MM.1S (cell line): ENCODE results near the gene RPP21.
"Not testable (repeated sequence)": the region's sequence is repeated elsewhere in the genome, so short reads cannot be mapped to it uniquely, and the experiment has no call there.

Source experiments
- DNase-seq: peaks from one replicate; pipeline ENCODE4 v3.0.0-alpha.2; 2015
- H2AFZ ChIP-seq: fragments of 300-600 bp; sonication (generic); 2 replicates; pipeline ENCODE4 v1.6.0; 2016; ENCODE audit warnings: antibody characterized with exemption, low read length
- H3F3A ChIP-seq: fragments of 300-600 bp; sonication (generic); 2 replicates; pipeline ENCODE4 v1.6.1; 2016; ENCODE audit warnings: mild to moderate bottlenecking, antibody characterized with exemption, low read length, moderate library complexity, mixed read lengths; ENCODE audit not compliant: insufficient read depth
- H3K27ac ChIP-seq: fragments of 300-600 bp; sonication (generic); 2 replicates; pipeline ENCODE4 v1.5.1; 2016; ENCODE audit warnings: mild to moderate bottlenecking, low read length
- H3K27me3 ChIP-seq: fragments of 300-600 bp; sonication (generic); replicated peaks from 2 replicates; pipeline ENCODE4 v1.6.0; 2016; ENCODE audit warnings: low read length; ENCODE audit not compliant: insufficient read depth
- H3K36me3 ChIP-seq: fragments of 300-600 bp; sonication (generic); replicated peaks from 2 replicates; pipeline ENCODE4 v1.6.1; 2016; ENCODE audit warnings: mild to moderate bottlenecking, low read length, mixed read lengths; ENCODE audit not compliant: insufficient read depth
- H3K4me1 ChIP-seq: fragments of 300-600 bp; sonication (generic); 2 replicates; pipeline ENCODE4 v1.6.1; 2016; ENCODE audit warnings: low read length, mixed read lengths
- H3K4me2 ChIP-seq: fragments of 300-600 bp; sonication (generic); 2 replicates; pipeline ENCODE4 v1.6.0; 2016; ENCODE audit warnings: low read depth, low read length
- H3K4me3 ChIP-seq: fragments of 300-600 bp; sonication (generic); 2 replicates; pipeline ENCODE4 v1.5.1; 2016; ENCODE audit warnings: low read length, mixed read lengths
- H3K79me2 ChIP-seq: fragments of 300-600 bp; sonication (generic); 2 replicates; pipeline ENCODE4 v1.6.1; 2016; ENCODE audit warnings: mixed run types, low read length, mixed read lengths
- H3K9ac ChIP-seq: fragments of 300-600 bp; sonication (generic); 2 replicates; pipeline ENCODE4 v1.6.1; 2016; ENCODE audit warnings: low read length, mixed read lengths
- H3K9me2 ChIP-seq: fragments of 300-600 bp; sonication (generic); replicated peaks from 2 replicates; pipeline ENCODE4 v1.6.1; 2016; ENCODE audit warnings: mild to moderate bottlenecking, low read length, mixed read lengths; ENCODE audit not compliant: insufficient read depth
- H3K9me3 ChIP-seq: fragments of 300-600 bp; sonication (generic); replicated peaks from 2 replicates; pipeline ENCODE4 v1.6.1; 2016; ENCODE audit warnings: mild to moderate bottlenecking, low read length, mixed read lengths; ENCODE audit not compliant: insufficient read depth
- H4K20me1 ChIP-seq: fragments of 300-600 bp; sonication (generic); 2 replicates; pipeline ENCODE4 v1.6.1; 2016; ENCODE audit warnings: mild to moderate bottlenecking, low read length, moderate library complexity, mixed read lengths; ENCODE audit not compliant: insufficient read depth
- CTCF ChIP-seq: fragments of 300-600 bp; sonication (generic); IDR thresholded peaks from 2 replicates; pipeline ENCODE4 v1.5.1; 2016; ENCODE audit warnings: antibody characterized with exemption, low read length, mixed read lengths
- EZH2 ChIP-seq: fragments of 300-600 bp; sonication (generic); optimal IDR thresholded peaks from 2 replicates; pipeline ENCODE3; 2017; ENCODE audit warnings: low read depth, mild to moderate bottlenecking, antibody characterized with exemption, low read length, mixed read lengths
- EZH2phosphoT487 ChIP-seq: fragments of 300-600 bp; sonication (generic); IDR thresholded peaks from 2 replicates; pipeline ENCODE4 v1.6.1; 2018; ENCODE audit warnings: antibody characterized with exemption, low read length

RPP21 gene

DNA sequence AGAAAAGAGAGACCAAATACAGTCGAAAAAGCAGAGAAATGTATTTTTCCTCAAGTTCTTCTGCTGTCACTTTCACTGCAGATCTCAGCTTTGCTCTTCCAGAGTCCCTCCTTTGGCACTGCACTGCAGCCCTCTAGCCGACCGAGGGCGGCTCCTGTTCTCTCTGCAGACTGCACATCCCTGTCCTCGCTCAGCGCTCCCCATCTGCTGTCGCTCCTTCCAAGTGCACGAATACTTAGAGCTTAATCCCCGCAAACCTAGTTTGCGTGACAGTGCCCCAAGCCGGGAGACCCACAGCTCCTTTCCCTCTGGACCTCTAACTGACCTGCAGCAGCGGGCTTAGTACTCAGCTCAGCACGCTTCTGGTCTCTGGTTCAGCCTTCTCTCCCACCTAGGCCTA lies 15.2 kb downstream of the RPP21 start:
- H3K9ac ChIP-seq = no peak overlapping the region
- H4K20me1 ChIP-seq = no peaks in the 10 kb centered on the region
- no peaks in the 10 kb centered on the region for H3K9me3 ChIP-seq
- no peak for TF ChIP-seq EZH2phosphoT487
- no peak for TF ChIP-seq EZH2
- TF ChIP-seq CTCF = no peak
- DNase-seq = no peak
- no peaks in the 10 kb centered on the region for H3K36me3 ChIP-seq
- H3K27ac ChIP-seq = no peak overlapping the region
- no peaks in the 10 kb centered on the region for H3K79me2 ChIP-seq
- H3K9me2 ChIP-seq = no peaks in the 10 kb centered on the region
- no peak overlapping the region for H2AFZ ChIP-seq
- no peaks in the 10 kb centered on the region for H3F3A ChIP-seq
- no peak overlapping the region for H3K4me3 ChIP-seq
- H3K4me1 ChIP-seq = no peaks in the 10 kb centered on the region
- H3K27me3 ChIP-seq = peaks cover 37% of the 10 kb centered on the region
- H3K4me2 ChIP-seq = no peak overlapping the region

DNA sequence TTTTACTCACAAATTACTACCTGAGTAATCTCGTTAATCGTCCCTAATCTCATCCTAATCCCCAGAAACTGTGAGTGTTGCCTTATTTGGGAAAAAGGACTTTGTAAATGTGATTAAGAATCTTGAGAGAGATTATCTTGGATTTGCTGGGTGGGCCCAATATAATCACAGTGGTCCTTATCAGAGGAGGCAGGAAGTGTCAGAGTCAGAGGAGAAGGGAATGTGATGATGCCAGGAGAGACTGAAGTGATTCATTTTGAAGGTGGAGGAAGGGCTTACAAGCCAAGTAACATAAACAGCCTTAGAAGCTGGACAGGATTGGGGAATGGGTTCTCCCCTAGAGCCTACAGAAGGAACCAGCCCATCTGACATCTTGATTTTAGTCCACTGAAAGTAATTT lies 16.7 kb downstream of the RPP21 start:
- Histone ChIP-seq H3K4me1 (no peaks in the 10 kb centered on the region), H3K9ac (no peak overlapping the region), H3K9me2 (no peaks in the 10 kb centered on the region), H3K27me3 (peaks cover 32% of the 10 kb centered on the region), H3K36me3 (no peaks in the 10 kb centered on the region), H3K4me3 (no peak overlapping the region), H3K4me2 (no peak overlapping the region), H2AFZ (no peak overlapping the region), H3K27ac (no peak overlapping the region), H3K9me3 (no peaks in the 10 kb centered on the region), H3F3A (no peaks in the 10 kb centered on the region), H4K20me1 (no peaks in the 10 kb centered on the region), H3K79me2 (no peaks in the 10 kb centered on the region)
- no peak for DNase-seq
- TF ChIP-seq EZH2 (no peak), EZH2phosphoT487 (no peak), CTCF (no peak)

GRCh38 chr6:30363459-30363858 lies 18.5 kb downstream of the RPP21 start:
- Histone ChIP-seq H3K9me3 (no peaks in the 10 kb centered on the region), H3K4me1 (no peaks in the 10 kb centered on the region), H3K36me3 (no peaks in the 10 kb centered on the region), H3K27me3 (peaks cover 25% of the 10 kb centered on the region), H3K9me2 (no peaks in the 10 kb centered on the region), H3K79me2 (no peaks in the 10 kb centered on the region), H3K9ac (no peak overlapping the region), H3K4me2 (no peak overlapping the region), H3K27ac (no peak overlapping the region), H3F3A (no peaks in the 10 kb centered on the region), H2AFZ (no peak overlapping the region), H3K4me3 (no peak overlapping the region), H4K20me1 (no peaks in the 10 kb centered on the region)
- DNase-seq = no peak
- TF ChIP-seq CTCF (no peak), EZH2 (no peak), EZH2phosphoT487 (no peak)

- no peaks in the 10 kb centered on the region for H3K9me3 ChIP-seq
- H3K4me3 ChIP-seq = no peak overlapping the region
- H3K27ac ChIP-seq = no peak overlapping the region
Observed at GRCh38 chr6:30364591-30364990, 19.6 kb downstream of the RPP21 start.

GRCh38 chr6:30369280-30369679 lies 24.3 kb downstream of the RPP21 start:
- not testable (repeated sequence) for H3K9ac ChIP-seq, H3K9me2 ChIP-seq, H3K79me2 ChIP-seq, H4K20me1 ChIP-seq, H3K9me3 ChIP-seq, H2AFZ ChIP-seq, H3K36me3 ChIP-seq, H3K4me1 ChIP-seq, H3K4me3 ChIP-seq, H3K27me3 ChIP-seq, H3K27ac ChIP-seq, H3F3A ChIP-seq, DNase-seq, H3K4me2 ChIP-seq

More at GRCh38 chr6:30364591-30364990, 19.6 kb downstream of the RPP21 start:
- peak; percentile 37 for TF ChIP-seq CTCF
- no peak for TF ChIP-seq EZH2
- Histone ChIP-seq H3K79me2 (no peaks in the 10 kb centered on the region), H2AFZ (no peak overlapping the region), H3K4me1 (no peaks in the 10 kb centered on the region), H3K4me2 (no peak overlapping the region), H3K9me2 (no peaks in the 10 kb centered on the region), H3K27me3 (peaks cover 15% of the 10 kb centered on the region), H3K9ac (no peak overlapping the region), H4K20me1 (no peaks in the 10 kb centered on the region), H3F3A (no peaks in the 10 kb centered on the region), H3K36me3 (no peaks in the 10 kb centered on the region)
- DNase-seq = no peak
